GM10266 (cell line): Measurements from ENCODE around the gene FADS3.

Source experiments
- DNase-seq: peaks from one replicate; pipeline ENCODE4 v3.0.0; 2012; ENCODE audit errors: extremely low spot score
- CTCF ChIP-seq: IDR thresholded peaks from 2 replicates; pipeline ENCODE4 v1.5.1; 2012; ENCODE audit warnings: mild to moderate bottlenecking, low read depth; ENCODE audit not compliant: control insufficient read depth, insufficient read depth; ENCODE audit errors: missing control alignments

Gene FADS3

GRCh38 chr11:61896665-61897386 lies 5.5 kb upstream of the FADS3 start:
- no peak for DNase-seq
- no peak for TF ChIP-seq CTCF

GRCh38 chr11:61895718-61896059 lies 4.3 kb upstream of the FADS3 start:
- TF ChIP-seq CTCF: no peak
- no peak for DNase-seq

- no peak for DNase-seq
These were observed 3.8 kb upstream of the FADS3 start for GRCh38 chr11:61895046-61895717.

GRCh38 chr11:61893981-61894380 lies 2.6 kb upstream of the FADS3 start:
- no peak for DNase-seq
- no peak for TF ChIP-seq CTCF

More at GRCh38 chr11:61895046-61895717, 3.8 kb upstream of the FADS3 start:
- TF ChIP-seq CTCF: no peak

GRCh38 chr11:61892085-61892370 lies 683 bp upstream of the FADS3 start:
- DNase-seq: no peak
- no peak for TF ChIP-seq CTCF

- no peak for TF ChIP-seq CTCF
- no peak for DNase-seq
These were observed 615 bp downstream of the FADS3 start for GRCh38 chr11:61890529-61891330.

- no peak for TF ChIP-seq CTCF
- no peak for DNase-seq
These were observed 1.5 kb downstream of the FADS3 start for GRCh38 chr11:61889831-61890230.
